Astrocyte of the spinal cord (primary cell): ENCODE measurements around the gene INSC.
A peak's percentile ranks its signal among the peaks of the same experiment; 100 is the strongest.

Source experiments
- DNase-seq: peaks from one replicate; pipeline ENCODE4 v3.0.0; 2011; ENCODE audit warnings: low read depth, low spot score
- H3K4me3 ChIP-seq: 2 replicates; pipeline ENCODE4 v1.5.1; 2011; ENCODE audit warnings: low read depth, mild to moderate bottlenecking, low read length, moderate library complexity
- CTCF ChIP-seq: IDR thresholded peaks from 2 replicates; pipeline ENCODE4 v1.5.1; 2012; ENCODE audit warnings: low read depth, mild to moderate bottlenecking, low read length, inconsistent platforms
- in situ Hi-C: cut with HindIII; loops from 2 replicates; pipeline ENCODE4 v1.10.0; 2017; ENCODE audit warnings: low sequenced_read_pairs

INSC gene

GRCh38 chr11:15176646-15177163 lies 62.0 kb downstream of the INSC start:
- no peak for DNase-seq
- TF ChIP-seq CTCF = no peak
- in situ Hi-C loops = no loop called here
- H3K4me3 ChIP-seq = no peak overlapping the region

- H3K4me3 ChIP-seq = no peak overlapping the region
- in situ Hi-C loops = no loop called here
- no peak for TF ChIP-seq CTCF
- DNase-seq = no peak
Measured at GRCh38 chr11:15177491-15177890, 62.8 kb downstream of the INSC start.

- no peak overlapping the region for H3K4me3 ChIP-seq
- DNase-seq = no peak
- in situ Hi-C loops = no loop called here
- TF ChIP-seq CTCF = no peak
Measured at GRCh38 chr11:15178214-15178613, 63.5 kb downstream of the INSC start.

GRCh38 chr11:15179167-15179566 lies 64.4 kb downstream of the INSC start:
- no peak overlapping the region for H3K4me3 ChIP-seq
- in situ Hi-C loops = no loop called here
- DNase-seq = peak; percentile 35
- no peak for TF ChIP-seq CTCF

- DNase-seq = no peak
- in situ Hi-C loops = no loop called here
- H3K4me3 ChIP-seq = no peak overlapping the region
- no peak for TF ChIP-seq CTCF
Measured at GRCh38 chr11:15180212-15180792, 65.6 kb downstream of the INSC start.

- TF ChIP-seq CTCF = no peak
- no peak overlapping the region for H3K4me3 ChIP-seq
- no peak for DNase-seq
- in situ Hi-C loops = no loop called here
Measured at GRCh38 chr11:15182372-15182771, 67.6 kb downstream of the INSC start.
